Epithelial cell of proximal tubule (primary cell): ENCODE data around the gene RFX6. TPM values are rescaled to one million over a fixed set of nuclear protein-coding genes. Genes with fewer than 3 reads are reported as not detected.

Experiments used
- DNase-seq: peaks from one replicate; pipeline ENCODE4 v3.0.0-alpha.2; 2011; ENCODE audit warnings: low read depth
- H3K4me3 ChIP-seq: 2 replicates; pipeline ENCODE4 v1.5.1; 2011; ENCODE audit warnings: low read depth, mild to moderate bottlenecking, low read length
- CTCF ChIP-seq: conservative IDR thresholded peaks from 2 replicates; pipeline ENCODE4 v1.5.1; 2012; ENCODE audit warnings: low read depth, mild to moderate bottlenecking, low read length
- total RNA-seq: library from RNA; depleted of rRNA; stranded (reverse); fragments of >200 nt; gene quantifications from 2 replicates; pipeline ENCODE4 v1.2.3, GENCODE V29; 2015

Gene RFX6
- total RNA-seq, 1 donor from 2014 or later = not detected

- no peak overlapping the region for H3K4me3 ChIP-seq
Measured at GRCh38 chr6:116966675-116967576, 89.9 kb downstream of the RFX6 start.

GRCh38 chr6:116969211-116969863 lies 92.3 kb downstream of the RFX6 start:
- TF ChIP-seq CTCF = peak; percentile 82
- no peak for DNase-seq
- H3K4me3 ChIP-seq = no peak overlapping the region

More at GRCh38 chr6:116966675-116967576, 89.9 kb downstream of the RFX6 start:
- no peak for DNase-seq
- no peak for TF ChIP-seq CTCF

GRCh38 chr6:116971959-116972358 lies 94.9 kb downstream of the RFX6 start:
- DNase-seq = no peak
- TF ChIP-seq CTCF = peak; percentile 71
- H3K4me3 ChIP-seq = no peak overlapping the region

GRCh38 chr6:116973976-116974375 lies 96.9 kb downstream of the RFX6 start:
- no peak for DNase-seq
- TF ChIP-seq CTCF = no peak

GRCh38 chr6:116974526-116975316 lies 97.7 kb downstream of the RFX6 start:
- no peak for DNase-seq
- no peak for TF ChIP-seq CTCF
- no peak overlapping the region for H3K4me3 ChIP-seq

More at GRCh38 chr6:116973976-116974375, 96.9 kb downstream of the RFX6 start:
- H3K4me3 ChIP-seq = no peak overlapping the region

GRCh38 chr6:116975600-116975999 lies 98.6 kb downstream of the RFX6 start:
- no peak for TF ChIP-seq CTCF
- no peak for DNase-seq
- H3K4me3 ChIP-seq = no peak overlapping the region
